LNCaP clone FGC (cell line): ENCODE measurements around the gene CHRDL2.
"Not testable (repeated sequence)": the region's sequence is repeated elsewhere in the genome, so short reads cannot be mapped to it uniquely, and the experiment has no call there.

Experiments
- DNase-seq: peaks from one replicate; pipeline ENCODE4 v3.0.0-alpha.2; 2011; ENCODE audit warnings: low read depth
- H3K4me3 ChIP-seq: 2 replicates; pipeline ENCODE4 v1.5.1; 2011; ENCODE audit warnings: mild to moderate bottlenecking, low read depth, low read length, control low read depth
- TF ChIP-seq, protein P1 (sequence below): IDR thresholded peaks from 2 replicates; pipeline ENCODE4 v1.5.1; 2012; ENCODE audit warnings: mild to moderate bottlenecking; ENCODE audit not compliant: control insufficient read depth, insufficient read depth; ENCODE audit errors: extremely low read depth

The CHRDL2 gene

DNA sequence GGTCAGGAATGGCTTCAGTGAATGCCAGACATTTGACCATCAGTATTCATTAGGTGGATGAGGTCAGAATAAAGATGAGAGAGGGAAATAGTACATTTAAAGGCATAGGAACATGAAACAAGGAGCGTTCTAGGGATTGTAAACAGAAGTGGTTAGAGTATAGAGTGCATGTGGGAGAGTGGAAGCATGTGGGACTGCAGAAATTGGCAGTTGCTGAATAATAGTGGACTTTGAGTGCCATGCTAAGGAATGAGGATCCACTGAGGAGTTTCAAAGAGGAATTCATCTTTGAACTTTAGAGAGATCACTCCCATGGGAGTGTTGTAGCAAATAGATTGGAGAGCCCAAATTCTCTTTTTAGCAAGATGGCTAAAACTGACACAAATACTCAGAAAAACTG is 25.3 kb upstream of the CHRDL2 start:
- no peak overlapping the region for H3K4me3 ChIP-seq
- TF ChIP-seq, protein P1, sequence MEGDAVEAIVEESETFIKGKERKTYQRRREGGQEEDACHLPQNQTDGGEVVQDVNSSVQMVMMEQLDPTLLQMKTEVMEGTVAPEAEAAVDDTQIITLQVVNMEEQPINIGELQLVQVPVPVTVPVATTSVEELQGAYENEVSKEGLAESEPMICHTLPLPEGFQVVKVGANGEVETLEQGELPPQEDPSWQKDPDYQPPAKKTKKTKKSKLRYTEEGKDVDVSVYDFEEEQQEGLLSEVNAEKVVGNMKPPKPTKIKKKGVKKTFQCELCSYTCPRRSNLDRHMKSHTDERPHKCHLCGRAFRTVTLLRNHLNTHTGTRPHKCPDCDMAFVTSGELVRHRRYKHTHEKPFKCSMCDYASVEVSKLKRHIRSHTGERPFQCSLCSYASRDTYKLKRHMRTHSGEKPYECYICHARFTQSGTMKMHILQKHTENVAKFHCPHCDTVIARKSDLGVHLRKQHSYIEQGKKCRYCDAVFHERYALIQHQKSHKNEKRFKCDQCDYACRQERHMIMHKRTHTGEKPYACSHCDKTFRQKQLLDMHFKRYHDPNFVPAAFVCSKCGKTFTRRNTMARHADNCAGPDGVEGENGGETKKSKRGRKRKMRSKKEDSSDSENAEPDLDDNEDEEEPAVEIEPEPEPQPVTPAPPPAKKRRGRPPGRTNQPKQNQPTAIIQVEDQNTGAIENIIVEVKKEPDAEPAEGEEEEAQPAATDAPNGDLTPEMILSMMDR: no peak
- DNase-seq: no peak

DNA sequence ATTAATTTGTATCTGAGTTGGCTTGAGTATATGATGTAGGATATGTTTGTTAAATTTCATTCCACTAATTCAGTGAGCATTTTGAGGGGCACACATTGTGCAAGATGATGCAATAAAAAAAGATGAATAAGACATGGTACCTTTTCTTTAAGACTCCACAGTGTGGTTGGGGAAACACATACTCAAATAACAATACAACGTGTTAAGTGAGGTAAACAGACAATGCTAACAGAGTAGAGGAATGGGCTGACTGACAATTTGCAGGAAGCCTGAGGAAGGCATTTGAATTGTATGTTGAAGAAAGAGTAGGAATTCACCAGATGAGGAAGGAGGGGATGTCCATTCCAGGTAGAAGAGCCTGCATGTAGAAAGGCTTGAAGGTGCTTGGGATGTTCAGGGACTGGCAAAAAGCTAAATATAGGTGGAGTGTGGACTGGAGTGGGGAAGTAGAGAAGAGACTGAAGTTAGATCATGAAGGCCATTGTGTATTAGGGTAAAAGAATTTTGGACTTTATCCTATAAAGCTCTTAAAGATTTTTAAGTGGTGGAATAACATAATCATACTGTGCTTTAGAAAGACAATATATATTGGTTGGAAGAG is 24.3 kb upstream of the CHRDL2 start:
- H3K4me3 ChIP-seq: no peak overlapping the region
- DNase-seq: no peak
- TF ChIP-seq, protein P1: no peak

DNA sequence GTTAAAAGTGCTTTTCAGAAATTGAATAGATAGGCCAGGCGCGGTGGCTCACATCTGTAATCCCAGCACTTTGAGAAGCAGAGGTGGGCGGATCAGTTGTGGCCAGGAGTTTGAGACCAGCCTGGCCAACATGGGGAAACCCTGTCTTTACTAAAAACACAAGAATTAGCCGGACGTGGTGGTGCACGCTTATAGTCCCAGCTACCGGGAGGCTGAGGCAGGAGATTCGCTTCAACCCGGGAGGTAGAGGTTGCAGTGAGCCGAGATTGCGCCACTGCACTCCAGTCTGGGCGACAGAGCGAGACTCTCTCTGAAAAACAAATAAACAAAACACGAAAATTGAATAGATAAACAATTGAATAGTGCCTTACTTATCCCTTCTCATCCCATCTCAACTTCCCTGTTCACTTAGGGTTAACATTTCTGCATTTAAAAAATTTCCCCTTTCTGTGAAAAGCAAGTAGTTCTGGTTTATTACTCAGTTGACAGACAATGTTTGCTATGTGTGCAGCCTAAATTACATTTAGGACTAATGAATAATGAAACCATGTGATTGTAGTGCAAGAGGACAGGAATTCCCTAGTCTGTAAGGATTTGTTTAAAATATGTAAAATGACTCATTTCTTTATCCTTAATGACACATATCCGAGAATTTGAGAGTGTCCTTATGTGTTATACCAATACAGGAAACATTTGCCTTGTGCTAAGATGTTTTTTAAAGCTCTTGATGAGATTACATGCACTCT is 23.5 kb upstream of the CHRDL2 start:
- TF ChIP-seq, protein P1: no peak
- no peak overlapping the region for H3K4me3 ChIP-seq
- DNase-seq: no peak

DNA sequence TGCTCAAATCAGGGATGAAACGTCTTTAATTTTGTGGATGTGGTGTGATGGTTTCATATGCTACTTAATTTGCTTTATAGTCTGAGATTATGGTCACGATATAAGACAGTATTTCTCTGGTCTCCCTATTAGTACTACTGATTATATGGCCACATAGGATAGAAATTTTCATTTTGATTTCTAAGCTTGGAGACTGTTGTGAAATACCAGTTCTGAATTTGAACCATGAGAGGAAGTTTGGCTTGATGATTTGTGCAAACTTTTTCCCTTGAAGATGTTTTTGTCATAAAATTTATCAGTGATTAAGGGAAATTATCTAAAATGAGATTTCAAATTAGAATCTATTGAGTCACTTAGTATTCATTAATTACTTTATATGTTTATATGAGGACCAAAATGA is 20.1 kb upstream of the CHRDL2 start:
- H3K4me3 ChIP-seq: no peak overlapping the region
- DNase-seq: no peak
- TF ChIP-seq, protein P1: no peak

DNA sequence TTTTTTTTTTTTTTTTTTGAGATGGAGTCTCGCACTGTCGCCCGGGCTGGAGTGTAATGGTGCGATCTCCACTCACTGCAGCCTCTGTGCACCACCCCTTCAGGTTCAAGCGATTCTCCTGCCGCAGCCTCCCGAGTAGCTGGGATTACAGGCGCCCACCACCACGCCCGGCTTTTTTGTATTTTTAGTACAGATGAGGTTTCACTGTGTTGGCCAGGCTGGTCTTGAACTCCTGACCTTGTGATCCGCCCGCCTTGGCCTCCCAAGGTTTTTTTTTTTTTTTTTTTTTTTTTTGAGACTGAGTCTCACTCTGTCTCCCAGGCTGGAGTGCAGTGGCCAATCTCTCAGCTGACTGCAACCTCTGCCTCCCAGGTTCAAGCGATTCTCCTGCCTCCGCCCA is 19.4 kb upstream of the CHRDL2 start:
- not testable (repeated sequence) for H3K4me3 ChIP-seq, DNase-seq

DNA sequence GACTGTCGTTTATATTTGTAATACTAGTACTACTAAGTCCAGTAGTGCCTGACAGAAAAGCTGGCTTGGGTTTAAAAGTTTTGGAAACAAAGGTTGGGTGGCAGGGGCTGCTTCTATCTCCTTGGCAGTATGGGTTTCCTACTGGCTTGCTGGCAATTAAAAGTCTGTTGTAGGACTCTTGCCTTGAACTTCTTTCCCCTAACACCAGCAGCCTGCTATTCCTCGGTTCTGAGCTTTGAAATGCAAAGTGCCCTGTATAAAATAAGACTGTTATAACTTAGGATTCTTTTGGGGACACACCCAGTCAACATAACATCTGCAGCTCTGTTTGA is 18.7 kb upstream of the CHRDL2 start:
- TF ChIP-seq, protein P1: no peak
- DNase-seq: no peak
- peak overlapping the region; percentile 85 for H3K4me3 ChIP-seq

DNA sequence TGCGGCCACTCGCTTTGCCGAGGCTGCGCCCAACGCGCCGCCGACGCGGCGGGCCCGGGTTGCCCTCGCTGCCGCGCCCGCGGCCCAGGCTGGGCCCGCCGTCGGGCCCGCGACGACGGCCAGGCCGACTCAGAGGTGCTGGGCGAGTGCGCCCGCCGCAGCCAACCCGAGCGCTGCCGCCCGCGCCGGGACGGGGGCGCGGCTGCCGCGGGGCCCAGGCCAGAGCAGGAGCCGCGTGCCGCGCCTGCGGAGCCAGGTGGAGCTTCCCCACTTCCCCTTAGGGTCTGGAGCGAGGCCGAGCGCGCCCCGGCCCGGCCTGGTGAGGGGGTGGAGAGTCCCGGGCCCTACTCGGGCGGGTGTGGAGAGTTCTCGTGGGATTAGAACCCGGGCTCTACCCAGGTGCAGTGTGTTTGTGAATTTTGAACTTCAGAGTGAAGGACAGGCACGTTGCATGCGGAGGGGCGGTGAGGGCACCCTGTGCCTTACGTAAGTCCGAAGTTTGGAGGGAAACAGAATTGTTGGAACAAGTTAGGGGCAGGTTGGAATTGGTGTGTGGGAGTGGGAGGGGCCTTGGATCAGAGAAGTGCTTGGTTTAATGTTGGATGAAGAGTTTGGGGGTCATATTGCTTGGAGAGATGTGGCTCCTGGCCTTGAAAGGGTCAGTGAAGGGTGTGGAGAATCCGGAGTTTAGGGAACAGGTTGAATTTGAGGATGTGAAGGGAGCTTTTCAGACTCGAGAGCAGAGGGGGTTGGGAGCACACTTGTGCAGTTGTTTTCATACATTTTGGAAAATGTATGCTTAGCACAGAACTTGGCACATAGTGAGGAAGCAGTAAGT is 18.1 kb upstream of the CHRDL2 start:
- DNase-seq: no peak
- TF ChIP-seq, protein P1: no peak
- H3K4me3 ChIP-seq: peak overlapping the region; percentile 85
